SK-N-SH treated with all-trans-retinoic acid at 6 μM for 48 hours (cell line): ENCODE measurements around the gene POLD2.

Experiments
- ATAC-seq: fragments of 200-7000 bp; cut with Tn5 transposase; 3 replicates; pipeline ENCODE4 v1.9.1; 2020; ENCODE audit warnings: mild to moderate bottlenecking, moderate library complexity
- ARNTL ChIP-seq: fragments of 450-650 bp; formaldehyde crosslinking; IDR thresholded peaks from 2 replicates; pipeline ENCODE4 v1.5.0; 2020; ENCODE audit warnings: low read depth, mild to moderate bottlenecking, moderate library complexity, borderline replicate concordance
- BACH2 ChIP-seq: fragments of 250-450 bp; sonication (Bioruptor Pico); IDR thresholded peaks from 2 replicates; pipeline ENCODE4 v1.9.0; 2021; ENCODE audit warnings: mild to moderate bottlenecking, borderline replicate concordance
- CSDC2 ChIP-seq: fragments of 250-450 bp; sonication (Bioruptor Pico); IDR thresholded peaks from 2 replicates; pipeline ENCODE4 v1.5.0; 2020; ENCODE audit warnings: mild to moderate bottlenecking, moderate library complexity
- CSRNP3 ChIP-seq: fragments of 250-450 bp; sonication (Bioruptor Pico); IDR thresholded peaks from 2 replicates; pipeline ENCODE4 v1.5.1; 2021; ENCODE audit warnings: mild to moderate bottlenecking, moderate library complexity
- ESRRG ChIP-seq: fragments of 250-450 bp; sonication (Bioruptor Pico); IDR thresholded peaks from 2 replicates; pipeline ENCODE4 v1.6.1; 2021; ENCODE audit warnings: mild to moderate bottlenecking
- GLIS3 ChIP-seq: fragments of 250-450 bp; sonication (Bioruptor Pico); IDR thresholded peaks from 2 replicates; pipeline ENCODE4 v1.5.0; 2020; ENCODE audit warnings: mild to moderate bottlenecking, moderate library complexity
- ISL1 ChIP-seq: fragments of 250-450 bp; sonication (Bioruptor Pico); IDR thresholded peaks from 2 replicates; pipeline ENCODE4 v2.1.2; 2022; ENCODE audit warnings: mild to moderate bottlenecking, moderate library complexity
- OSR1 ChIP-seq: fragments of 250-450 bp; sonication (Bioruptor Pico); IDR thresholded peaks from 2 replicates; pipeline ENCODE4 v1.8.0; 2022; ENCODE audit warnings: moderate library complexity, mild to moderate bottlenecking, inconsistent platforms
- POU6F1 ChIP-seq: fragments of 250-450 bp; sonication (Bioruptor Pico); IDR thresholded peaks from 2 replicates; pipeline ENCODE4 v1.8.0; 2021; ENCODE audit warnings: low read depth, mild to moderate bottlenecking, moderate library complexity, borderline replicate concordance
- PPARA ChIP-seq: fragments of 250-450 bp; sonication (Bioruptor Pico); IDR thresholded peaks from 2 replicates; pipeline ENCODE4 v1.5.0; 2020; ENCODE audit warnings: mild to moderate bottlenecking, borderline replicate concordance
- RARB ChIP-seq: fragments of 250-450 bp; sonication (Bioruptor Pico); IDR thresholded peaks from 2 replicates; pipeline ENCODE4 v1.8.0; 2021; ENCODE audit warnings: mild to moderate bottlenecking, moderate library complexity
- SNAI2 ChIP-seq: fragments of 250-450 bp; sonication (Bioruptor Pico); IDR thresholded peaks from 2 replicates; pipeline ENCODE4 v1.5.0; 2020; ENCODE audit warnings: mild to moderate bottlenecking, moderate library complexity
- TCF4 ChIP-seq: fragments of 250-450 bp; sonication (Bioruptor Pico); IDR thresholded peaks from 2 replicates; pipeline ENCODE4 v1.8.0; 2021; ENCODE audit warnings: mild to moderate bottlenecking, moderate library complexity, borderline replicate concordance
- TOX ChIP-seq: fragments of 250-450 bp; sonication (Bioruptor Pico); IDR thresholded peaks from 2 replicates; pipeline ENCODE4 v1.8.0; 2021; ENCODE audit warnings: mild to moderate bottlenecking, moderate library complexity, borderline replicate concordance
- TSHZ2 ChIP-seq: fragments of 250-450 bp; sonication (Bioruptor Pico); IDR thresholded peaks from 2 replicates; pipeline ENCODE4 v1.5.0; 2020; ENCODE audit warnings: mild to moderate bottlenecking, moderate library complexity
- ZC3H10 ChIP-seq: fragments of 250-450 bp; sonication (Bioruptor Pico); IDR thresholded peaks from 2 replicates; pipeline ENCODE4 v1.5.1; 2021; ENCODE audit warnings: mild to moderate bottlenecking, moderate library complexity
- ZFP3 ChIP-seq: fragments of 250-450 bp; sonication (Bioruptor Pico); IDR thresholded peaks from 2 replicates; pipeline ENCODE4 v1.5.0; 2020; ENCODE audit warnings: mild to moderate bottlenecking, moderate library complexity
- ZFP30 ChIP-seq: fragments of 450-650 bp; formaldehyde crosslinking; IDR thresholded peaks from 2 replicates; pipeline ENCODE4 v1.5.0; 2022; ENCODE audit warnings: mild to moderate bottlenecking, moderate library complexity
- ZNF565 ChIP-seq: fragments of 450-650 bp; formaldehyde crosslinking; conservative IDR thresholded peaks from 2 replicates; pipeline ENCODE4 v1.5.0; 2020; ENCODE audit warnings: low read depth, mild to moderate bottlenecking, moderate library complexity
- ZNF8 ChIP-seq: fragments of 450-650 bp; formaldehyde crosslinking; IDR thresholded peaks from 2 replicates; pipeline ENCODE4 v1.5.0; 2020; ENCODE audit warnings: mild to moderate bottlenecking, moderate library complexity
- TF ChIP-seq, protein P1 (sequence below): fragments of 250-450 bp; sonication (Bioruptor Pico); IDR thresholded peaks from 2 replicates; pipeline ENCODE4 v1.8.0; 2020; ENCODE audit warnings: mild to moderate bottlenecking, moderate library complexity, borderline replicate concordance

The POLD2 gene

GRCh38 chr7:44110719-44111635, 12.4 kb downstream of the POLD2 start:
- TF ChIP-seq ZNF8 (CRISPR knock-in tag) (no peak), ZFP3 (CRISPR knock-in tag) (no peak), PPARA (CRISPR knock-in tag) (no peak), ESRRG (CRISPR knock-in tag) (no peak), ISL1 (CRISPR knock-in tag) (no peak), SNAI2 (CRISPR knock-in tag) (no peak), RARB (no peak), POU6F1 (no peak), ZFP30 (CRISPR knock-in tag) (no peak), ARNTL (CRISPR knock-in tag) (no peak), ZNF565 (CRISPR knock-in tag) (no peak), OSR1 (CRISPR knock-in tag) (no peak), CSDC2 (no peak), BACH2 (CRISPR knock-in tag) (no peak), GLIS3 (CRISPR knock-in tag) (no peak), CSRNP3 (CRISPR knock-in tag) (no peak), ZC3H10 (no peak), TSHZ2 (no peak), TCF4 (CRISPR knock-in tag) (no peak), TOX (CRISPR knock-in tag) (no peak)
- no peak; the same call in 2 of the 3 replicates for ATAC-seq

GRCh38 chr7:44109991-44110390, 13.4 kb downstream of the POLD2 start:
- no peak for ATAC-seq
- TF ChIP-seq ARNTL (CRISPR knock-in tag) = no peak
- no peak for TF ChIP-seq TOX (CRISPR knock-in tag)
- TF ChIP-seq ZC3H10 = no peak
- no peak for TF ChIP-seq BACH2 (CRISPR knock-in tag)
- TF ChIP-seq OSR1 (CRISPR knock-in tag) = no peak
- no peak for TF ChIP-seq ZNF8 (CRISPR knock-in tag)
- TF ChIP-seq, protein P1, sequence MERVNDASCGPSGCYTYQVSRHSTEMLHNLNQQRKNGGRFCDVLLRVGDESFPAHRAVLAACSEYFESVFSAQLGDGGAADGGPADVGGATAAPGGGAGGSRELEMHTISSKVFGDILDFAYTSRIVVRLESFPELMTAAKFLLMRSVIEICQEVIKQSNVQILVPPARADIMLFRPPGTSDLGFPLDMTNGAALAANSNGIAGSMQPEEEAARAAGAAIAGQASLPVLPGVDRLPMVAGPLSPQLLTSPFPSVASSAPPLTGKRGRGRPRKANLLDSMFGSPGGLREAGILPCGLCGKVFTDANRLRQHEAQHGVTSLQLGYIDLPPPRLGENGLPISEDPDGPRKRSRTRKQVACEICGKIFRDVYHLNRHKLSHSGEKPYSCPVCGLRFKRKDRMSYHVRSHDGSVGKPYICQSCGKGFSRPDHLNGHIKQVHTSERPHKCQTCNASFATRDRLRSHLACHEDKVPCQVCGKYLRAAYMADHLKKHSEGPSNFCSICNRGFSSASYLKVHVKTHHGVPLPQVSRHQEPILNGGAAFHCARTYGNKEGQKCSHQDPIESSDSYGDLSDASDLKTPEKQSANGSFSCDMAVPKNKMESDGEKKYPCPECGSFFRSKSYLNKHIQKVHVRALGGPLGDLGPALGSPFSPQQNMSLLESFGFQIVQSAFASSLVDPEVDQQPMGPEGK (CRISPR knock-in tag) = no peak
- TF ChIP-seq, all 23 proteins: peak for 0
